DMS53 (cell line): Measurements from ENCODE around the gene SELENOW.
"Not testable (repeated sequence)": the region's sequence is repeated elsewhere in the genome, so short reads cannot be mapped to it uniquely, and the experiment has no call there.

Source experiments
- DNase-seq: peaks from one replicate; lab custom pipeline; 2025; lab: John Stamatoyannopoulos, UW

Gene SELENOW

GRCh38 chr19:47786566-47786965 is 8.1 kb downstream of the SELENOW start:
- no peak for DNase-seq

- DNase-seq, result not testable (repeated sequence)
These were observed 8.8 kb downstream of the SELENOW start for GRCh38 chr19:47787307-47787706.

- DNase-seq, result not testable (repeated sequence)
These were observed 11.3 kb downstream of the SELENOW start for GRCh38 chr19:47789811-47790210.

GRCh38 chr19:47790398-47790814 is 11.9 kb downstream of the SELENOW start:
- DNase-seq, result peak; percentile 76

- DNase-seq, result no peak
These were observed 14.1 kb downstream of the SELENOW start for GRCh38 chr19:47792616-47793015.

- DNase-seq, result no peak
These were observed 16.0 kb downstream of the SELENOW start for GRCh38 chr19:47794526-47794925.

GRCh38 chr19:47796785-47797184 is 18.3 kb downstream of the SELENOW start:
- DNase-seq, result no peak

GRCh38 chr19:47797996-47798903 is 19.7 kb downstream of the SELENOW start:
- no peak for DNase-seq

GRCh38 chr19:47798904-47799266 is 20.4 kb downstream of the SELENOW start:
- no peak for DNase-seq

- DNase-seq, result no peak
These were observed 22.8 kb downstream of the SELENOW start for GRCh38 chr19:47801270-47801669.

- DNase-seq, result no peak
These were observed 24.1 kb downstream of the SELENOW start for GRCh38 chr19:47802521-47803043.

- DNase-seq, result not testable (repeated sequence)
These were observed 24.6 kb downstream of the SELENOW start for GRCh38 chr19:47803148-47803547.

- not testable (repeated sequence) for DNase-seq
These were observed 25.2 kb downstream of the SELENOW start for GRCh38 chr19:47803671-47804070.

- DNase-seq, result not testable (repeated sequence)
These were observed 25.9 kb downstream of the SELENOW start, which contains the start of gene TPRX1 for GRCh38 chr19:47804451-47804850. Gene TPRX1 (minus strand): TSS chr19:47804551. CDS start chr19:47804539, 12 bp downstream.

- DNase-seq, result no peak
These were observed 26.8 kb downstream of the SELENOW start for GRCh38 chr19:47805313-47805712.

- DNase-seq, result no peak
These were observed 27.9 kb downstream of the SELENOW start for GRCh38 chr19:47806435-47806834.

- peak; percentile 67 for DNase-seq
These were observed 34.9 kb downstream of the SELENOW start for GRCh38 chr19:47813304-47813994.

- no peak for DNase-seq
These were observed 35.5 kb downstream of the SELENOW start for GRCh38 chr19:47813995-47814328.

GRCh38 chr19:47816270-47816669 is 37.8 kb downstream of the SELENOW start:
- DNase-seq, result not testable (repeated sequence)

GRCh38 chr19:47818221-47818620 is 39.7 kb downstream of the SELENOW start:
- not testable (repeated sequence) for DNase-seq

- DNase-seq, result no peak
These were observed 41.4 kb downstream of the SELENOW start for GRCh38 chr19:47819858-47820257.

- no peak for DNase-seq
These were observed 41.9 kb downstream of the SELENOW start for GRCh38 chr19:47820410-47820809.
